ENCODE results near the gene H1-8. TPM values are rescaled to one million over a fixed set of nuclear protein-coding genes. Genes with fewer than 3 reads are reported as not detected.

Gene H1-8
- total and polyA plus RNA-seq, 4 experiments from 2014 or later = not detected

DNA sequence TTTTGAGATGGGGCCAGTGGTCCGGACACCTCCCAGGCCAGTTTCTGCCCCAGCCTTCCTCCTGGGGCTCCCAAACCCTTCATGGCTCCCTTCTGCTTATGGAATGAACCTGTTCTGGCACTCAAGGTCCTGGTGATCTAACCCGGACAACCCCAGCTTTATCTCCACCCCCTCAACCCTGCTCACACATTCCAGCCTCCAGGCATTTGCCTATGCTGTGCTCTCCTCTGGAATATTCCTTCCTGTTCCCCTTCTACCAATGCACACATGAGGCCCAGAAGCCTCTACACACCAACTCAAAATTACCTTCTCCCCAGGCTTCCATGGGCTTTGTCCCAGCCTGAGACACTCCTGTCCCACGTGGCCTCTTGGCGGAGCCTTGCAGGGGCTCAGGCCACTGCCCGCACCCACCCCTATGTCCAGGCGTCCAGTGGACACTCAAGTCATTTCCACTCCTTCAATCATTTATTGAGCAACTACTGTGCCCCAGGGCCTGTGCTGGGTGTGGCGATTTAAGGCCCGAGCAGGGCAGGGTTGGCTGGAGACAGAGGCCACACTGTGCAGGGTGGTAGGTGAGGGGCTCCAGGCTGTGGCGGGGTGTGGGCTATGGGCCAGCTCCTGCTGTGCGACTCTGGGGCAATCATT is 44.7 kb downstream of the H1-8 start:
- H3K4me1 Mint-ChIP-seq = peaks cover 1 to 11% (median 6%) of the 10 kb centered on the region in 4 donors
- H3K27ac Mint-ChIP-seq = peak overlapping the region in 1 of 7 donors; percentile 36

DNA sequence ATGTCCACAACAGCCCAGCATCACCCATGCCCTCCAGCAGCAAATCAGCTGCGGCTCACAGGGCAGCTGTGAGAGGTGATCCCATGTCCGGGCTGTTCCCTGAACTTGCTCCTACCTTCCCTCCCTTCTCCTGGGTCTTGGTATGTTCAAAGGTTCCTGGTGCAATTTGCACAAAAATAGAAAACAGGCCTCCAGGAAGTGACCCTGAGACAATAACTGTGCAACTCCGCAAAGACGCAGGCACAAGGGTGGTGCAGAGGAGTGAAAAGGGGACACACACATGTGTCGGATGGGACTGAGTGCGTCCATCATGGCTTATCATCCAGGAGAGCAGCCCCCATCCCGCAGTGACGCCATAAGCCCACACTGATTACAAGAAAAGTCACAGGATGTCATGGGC is 47.2 kb downstream of the H1-8 start:
- Histone ChIP-seq H3K36me3 (ENCODE audit: insufficient read depth, low read length) (no peaks in the 10 kb centered on the region), H3K4me3 (ENCODE audit: low read length in 2 of 2) (no peak overlapping the region), H3K27me3 (ENCODE audit: insufficient read depth, low read length) (no peaks in the 10 kb centered on the region), H3K4me1 (ENCODE audit: insufficient read depth, low read length) (peaks cover 25% of the 10 kb centered on the region), H3K27ac (ENCODE audit: low read depth, low read length) (no peak overlapping the region), H3K9me3 (ENCODE audit: control insufficient read depth in 1 of 2, low read length in 2 of 2) (no peaks in the 10 kb centered on the region)
- Mint-ChIP-seq H3K4me3 (no peak overlapping the region), H3K9me3 (peaks cover 0 to 1% (median 0%) of the 10 kb centered on the region in 8 donors), H3K4me1 (peaks cover 13 to 29% (median 22%) of the 10 kb centered on the region in 4 donors), H3K27me3 (no peaks in the 10 kb centered on the region), H3K27ac (peak overlapping the region in 3 of 7 donors; percentile 9 to 61 (median 46)), H3K36me3 (no peaks in the 10 kb centered on the region)
- ChIA-PET POLR2A (ENCODE audit: partially characterized antibody) (interaction anchor here (1.0 to 9.3 kb wide), 2 partner anchors 12 to 16 kb away, joined by 6 to 128 read pairs; partner anchors contain the start of gene PLXND1), CTCF (ENCODE audit: partially characterized antibody) (no interaction called here)
- no peak for DNase-seq
- intact Hi-C loops (cut with micrococcal nuclease) = no loop called here

More for the DNA sequence above, 44.7 kb downstream of the H1-8 start:
- intact Hi-C loops (cut with micrococcal nuclease) = no loop called here
- Histone ChIP-seq H3K27ac (ENCODE audit: low read depth, low read length) (no peak overlapping the region), H3K27me3 (ENCODE audit: insufficient read depth, low read length) (no peaks in the 10 kb centered on the region), H3K9me3 (ENCODE audit: control insufficient read depth in 1 of 2, low read length in 2 of 2) (no peaks in the 10 kb centered on the region), H3K36me3 (ENCODE audit: insufficient read depth, low read length) (no peaks in the 10 kb centered on the region), H3K4me3 (ENCODE audit: low read length in 2 of 2) (no peak overlapping the region), H3K4me1 (ENCODE audit: insufficient read depth, low read length) (no peaks in the 10 kb centered on the region)
- DNase-seq = no peak
- ChIA-PET CTCF (ENCODE audit: partially characterized antibody) (no interaction called here), POLR2A (ENCODE audit: partially characterized antibody) (interaction anchor here (3.3 kb wide), 1 partner anchor 11 kb away, joined by 11 read pairs; no protein-coding TSS in a partner anchor)
- H3K27me3 Mint-ChIP-seq = no peaks in the 10 kb centered on the region
- H3K4me3 Mint-ChIP-seq = no peak overlapping the region
- H3K36me3 Mint-ChIP-seq = no peaks in the 10 kb centered on the region
- H3K9me3 Mint-ChIP-seq = peaks cover 0 to 1% (median 0%) of the 10 kb centered on the region in 8 donors

DNA sequence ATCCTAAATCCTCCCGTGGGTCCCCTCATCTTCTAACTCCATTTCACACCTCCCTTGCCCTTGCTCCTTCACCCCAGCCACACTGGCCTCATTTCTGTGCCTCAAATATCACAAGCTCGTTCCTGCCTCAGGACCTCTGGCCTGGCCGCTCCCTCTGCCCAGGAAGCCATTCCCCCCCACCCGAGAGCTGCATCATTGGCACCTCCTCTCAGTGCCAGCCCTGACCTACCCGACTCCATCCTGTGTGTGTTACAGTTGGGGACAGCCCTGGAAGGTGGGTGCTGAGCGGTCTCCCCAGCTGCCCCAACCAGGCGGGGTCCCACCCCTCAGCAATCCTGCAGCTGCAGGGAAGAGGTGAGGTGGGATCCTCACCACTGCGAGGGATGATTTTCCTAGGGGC is 49.0 kb downstream of the H1-8 start:
- H3K27ac ChIP-seq (ENCODE audit: low read depth, low read length) = no peak overlapping the region
- Mint-ChIP-seq H3K27ac (peak overlapping the region in 1 of 7 donors; percentile 82), H3K36me3 (no peaks in the 10 kb centered on the region), H3K4me1 (peaks cover 13 to 37% (median 27%) of the 10 kb centered on the region in 4 donors), H3K27me3 (no peaks in the 10 kb centered on the region), H3K9me3 (peaks cover 0 to 1% (median 0%) of the 10 kb centered on the region in 8 donors), H3K4me3 (peak overlapping the region in 3 of 8 donors; percentile 1 to 42 (median 19))
- no peaks in the 10 kb centered on the region for H3K36me3 ChIP-seq (ENCODE audit: insufficient read depth, low read length)
- CTCF ChIA-PET (ENCODE audit: partially characterized antibody) = interaction anchor here (1.2 to 3.8 kb wide), 3 partner anchors 14 to 101 kb away, joined by 3 to 23 read pairs (median 13); partner anchors contain the start of gene PLXND1
- H3K4me3 ChIP-seq (ENCODE audit: low read length in 2 of 2) = no peak overlapping the region
- peaks cover 27% of the 10 kb centered on the region for H3K4me1 ChIP-seq (ENCODE audit: insufficient read depth, low read length)
- DNase-seq = no peak
- intact Hi-C loops (cut with micrococcal nuclease) = no loop called here
- POLR2A ChIA-PET (ENCODE audit: partially characterized antibody) = interaction anchor here (1.2 to 9.3 kb wide), 3 partner anchors 14 to 21 kb away, joined by 3 to 128 read pairs (median 83); partner anchors contain the start of gene PLXND1
- H3K9me3 ChIP-seq (ENCODE audit: control insufficient read depth in 1 of 2, low read length in 2 of 2) = no peaks in the 10 kb centered on the region
- no peaks in the 10 kb centered on the region for H3K27me3 ChIP-seq (ENCODE audit: insufficient read depth, low read length)

DNA sequence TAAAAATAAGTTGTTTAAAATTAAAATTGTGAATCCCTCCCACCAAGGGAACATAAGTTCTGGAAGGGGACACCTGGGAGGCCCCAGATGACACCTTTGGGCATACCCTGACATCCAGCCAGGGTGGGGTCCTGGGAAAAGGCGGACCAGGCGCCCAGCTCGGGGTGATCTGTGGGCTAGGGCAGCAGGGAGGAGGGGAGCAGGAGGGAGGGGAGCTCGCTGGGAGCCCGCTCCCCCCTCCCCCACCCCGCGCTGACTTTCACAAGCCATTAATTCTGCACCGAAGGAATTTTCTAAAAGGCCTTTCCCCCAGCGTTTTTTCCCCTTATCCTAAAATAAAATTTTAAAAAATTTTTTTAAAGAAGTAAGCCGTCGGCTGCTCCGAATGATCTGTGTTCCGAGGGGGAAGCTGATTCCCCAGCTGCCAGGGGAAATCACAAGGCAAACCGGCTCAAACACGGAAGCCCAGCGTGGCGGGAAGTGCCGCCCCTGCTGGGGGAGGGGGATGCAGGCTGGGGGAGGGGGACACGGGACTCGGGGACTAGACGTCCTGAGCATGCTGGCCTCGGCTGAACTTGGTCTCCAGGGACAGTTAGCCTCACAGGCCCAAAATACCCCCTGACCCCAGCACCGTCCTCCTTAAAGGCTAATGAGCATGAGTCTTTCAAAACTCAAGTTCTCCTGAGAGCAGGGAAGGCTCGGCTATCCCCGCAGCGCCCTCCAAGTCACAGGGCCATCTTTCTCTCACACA is 49.6 kb downstream of the H1-8 start:
- no peaks in the 10 kb centered on the region for H3K27me3 Mint-ChIP-seq
- H3K27me3 ChIP-seq (ENCODE audit: insufficient read depth, low read length) = no peaks in the 10 kb centered on the region
- peak overlapping the region in 2 of 8 donors; percentile 22 to 83 for H3K4me3 Mint-ChIP-seq
- H3K36me3 ChIP-seq (ENCODE audit: insufficient read depth, low read length) = no peaks in the 10 kb centered on the region
- H3K4me1 ChIP-seq (ENCODE audit: insufficient read depth, low read length) = peaks cover 27% of the 10 kb centered on the region
- no peak for DNase-seq
- intact Hi-C loops (cut with micrococcal nuclease) = no loop called here
- CTCF ChIA-PET (ENCODE audit: partially characterized antibody) = interaction anchor here (1.1 to 3.8 kb wide), 4 partner anchors 13 to 102 kb away, joined by 3 to 23 read pairs (median 8); partner anchors contain the start of gene PLXND1
- no peak overlapping the region for H3K4me3 ChIP-seq (ENCODE audit: low read length in 2 of 2)
- POLR2A ChIA-PET (ENCODE audit: partially characterized antibody) = interaction anchor here (1.1 to 9.3 kb wide), 5 partner anchors 11 to 81 kb away, joined by 3 to 128 read pairs (median 9); partner anchors contain the start of gene PLXND1
- H3K36me3 Mint-ChIP-seq = no peaks in the 10 kb centered on the region
- peak overlapping the region in 2 of 7 donors; percentile 43 to 85 for H3K27ac Mint-ChIP-seq
- peaks cover 13 to 39% (median 27%) of the 10 kb centered on the region in 4 donors for H3K4me1 Mint-ChIP-seq
- peaks cover 0 to 1% (median 0%) of the 10 kb centered on the region in 8 donors for H3K9me3 Mint-ChIP-seq
- H3K27ac ChIP-seq (ENCODE audit: low read depth, low read length) = no peak overlapping the region
- H3K9me3 ChIP-seq (ENCODE audit: control insufficient read depth in 1 of 2, low read length in 2 of 2) = no peaks in the 10 kb centered on the region

DNA sequence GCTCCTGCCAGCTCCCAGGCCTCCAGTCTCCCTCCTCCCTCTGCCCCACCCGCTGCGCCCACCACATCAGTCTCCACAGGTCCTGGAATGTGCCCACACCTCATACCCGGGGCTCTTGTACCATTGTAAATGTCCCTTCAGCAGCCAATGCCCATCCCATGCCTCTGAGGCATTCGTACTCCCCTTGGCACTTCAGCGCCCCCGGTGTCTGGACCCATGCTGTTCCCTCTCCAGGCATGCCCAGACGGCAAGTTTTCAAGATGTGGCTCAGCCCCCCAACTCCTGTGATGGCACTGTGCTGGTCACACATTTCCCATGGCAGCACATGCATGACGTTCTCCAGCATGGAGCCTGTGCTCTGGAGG is 50.2 kb downstream of the H1-8 start:
- ChIA-PET POLR2A (ENCODE audit: partially characterized antibody) (interaction anchor here (1.0 to 9.3 kb wide), 10 partner anchors 9 to 578 kb away, joined by 3 to 128 read pairs (median 4); partner anchors contain the start of gene PLXND1), CTCF (ENCODE audit: partially characterized antibody) (interaction anchor here (1.1 to 3.8 kb wide), 5 partner anchors 12 to 102 kb away, joined by 3 to 23 read pairs (median 10); partner anchors contain the start of gene PLXND1)
- no peaks in the 10 kb centered on the region for H3K27me3 ChIP-seq (ENCODE audit: insufficient read depth, low read length)
- H3K9me3 Mint-ChIP-seq = peaks cover 0 to 1% (median 0%) of the 10 kb centered on the region in 8 donors
- H3K4me3 Mint-ChIP-seq = peak overlapping the region in 6 of 8 donors; percentile 51 to 86 (median 73)
- no peak overlapping the region for H3K4me3 ChIP-seq (ENCODE audit: low read length in 2 of 2)
- intact Hi-C loops (cut with micrococcal nuclease) = no loop called here
- H3K27me3 Mint-ChIP-seq = no peaks in the 10 kb centered on the region
- no peak overlapping the region for H3K27ac ChIP-seq (ENCODE audit: low read depth, low read length)
- no peak for DNase-seq
- peaks cover 13 to 42% (median 28%) of the 10 kb centered on the region in 4 donors for H3K4me1 Mint-ChIP-seq
- no peaks in the 10 kb centered on the region for H3K9me3 ChIP-seq (ENCODE audit: control insufficient read depth in 1 of 2, low read length in 2 of 2)
- no peaks in the 10 kb centered on the region for H3K36me3 Mint-ChIP-seq
- H3K27ac Mint-ChIP-seq = peak overlapping the region in 6 of 7 donors; percentile 43 to 90 (median 86)
- H3K36me3 ChIP-seq (ENCODE audit: insufficient read depth, low read length) = no peaks in the 10 kb centered on the region
- peaks cover 27% of the 10 kb centered on the region for H3K4me1 ChIP-seq (ENCODE audit: insufficient read depth, low read length)

DNA sequence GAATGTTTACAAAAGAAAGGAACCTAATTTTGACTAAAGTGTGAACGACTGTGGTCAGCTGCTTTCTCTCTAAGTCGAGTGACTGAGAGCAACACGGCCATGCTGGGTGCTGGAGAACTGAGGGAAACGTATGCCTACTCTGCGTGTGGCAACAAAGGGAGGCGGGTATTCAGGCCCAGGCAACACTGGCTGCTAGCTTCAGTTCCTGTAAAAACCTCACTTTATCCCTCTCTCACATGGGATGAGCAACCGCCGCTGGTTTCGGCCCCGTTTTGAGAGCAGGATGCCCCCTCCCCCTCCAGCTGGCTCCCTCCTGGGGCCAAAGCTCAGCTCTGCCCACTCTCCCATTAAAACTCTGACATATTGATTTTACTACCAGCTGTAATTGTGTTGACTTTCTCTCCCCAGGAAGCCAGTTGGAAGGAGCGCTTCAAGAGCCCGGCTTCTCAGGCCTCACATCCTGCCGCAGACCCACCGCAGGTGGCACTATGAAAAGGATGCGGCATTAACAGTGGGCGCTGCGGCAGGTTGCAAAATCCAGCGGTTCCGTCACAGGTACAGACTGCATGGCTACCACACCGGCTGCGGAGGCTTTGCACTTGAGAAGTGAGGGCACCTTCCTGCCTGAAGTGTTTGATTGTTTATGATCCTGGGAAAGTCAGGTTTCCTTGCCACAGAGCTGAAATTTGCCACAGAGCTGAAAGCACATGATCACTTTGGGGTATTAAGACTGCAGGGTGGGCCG is 50.8 kb downstream of the H1-8 start:
- Histone ChIP-seq H3K27me3 (ENCODE audit: insufficient read depth, low read length) (no peaks in the 10 kb centered on the region), H3K9me3 (ENCODE audit: control insufficient read depth in 1 of 2, low read length in 2 of 2) (no peaks in the 10 kb centered on the region), H3K27ac (ENCODE audit: low read depth, low read length) (peak overlapping the region; percentile 23), H3K36me3 (ENCODE audit: insufficient read depth, low read length) (no peaks in the 10 kb centered on the region), H3K4me1 (ENCODE audit: insufficient read depth, low read length) (peaks cover 27% of the 10 kb centered on the region), H3K4me3 (ENCODE audit: low read length in 2 of 2) (peak overlapping the region in 1 of 2 donors; percentile 1)
- Mint-ChIP-seq H3K4me3 (peak overlapping the region; percentile 46 to 86 (median 70)), H3K27me3 (no peaks in the 10 kb centered on the region), H3K27ac (peak overlapping the region; percentile 64 to 90 (median 85)), H3K9me3 (peaks cover 0 to 1% (median 0%) of the 10 kb centered on the region in 8 donors), H3K36me3 (no peaks in the 10 kb centered on the region), H3K4me1 (peaks cover 16 to 48% (median 32%) of the 10 kb centered on the region in 4 donors)
- DNase-seq = peak in 4 of 5 donors; percentile 53 to 64 (median 63)
- intact Hi-C loops (cut with micrococcal nuclease) = no loop called here
- POLR2A ChIA-PET (ENCODE audit: partially characterized antibody) = interaction anchor here (0.6 to 9.3 kb wide), 14 partner anchors 8 to 579 kb away, joined by 3 to 128 read pairs (median 4); partner anchors contain the start of gene PLXND1
- CTCF ChIA-PET (ENCODE audit: partially characterized antibody) = interaction anchor here (0.7 to 3.8 kb wide), 6 partner anchors 12 to 348 kb away, joined by 3 to 23 read pairs (median 7); partner anchors contain the start of gene PLXND1
